Fibroblast of villous mesenchyme (primary cell): ENCODE data around the gene ZFYVE21. TPM values are rescaled to one million over a fixed set of nuclear protein-coding genes. Genes with fewer than 3 reads are reported as not detected.

Source experiments
- DNase-seq: peaks from one replicate; pipeline ENCODE4 v3.0.0-alpha.2; 2010; ENCODE audit warnings: low read depth
- H3K4me3 ChIP-seq: 2 replicates; pipeline ENCODE4 v1.5.1; 2011; ENCODE audit warnings: low read depth, mild to moderate bottlenecking, low read length
- total RNA-seq: library from RNA; depleted of rRNA; stranded (reverse); fragments of >200 nt; gene quantifications from 2 replicates; pipeline ENCODE4 v1.2.3, GENCODE V29; 2012
- TF ChIP-seq, protein P1 (sequence below): IDR thresholded peaks from 2 replicates; pipeline ENCODE4 v1.5.1; 2012; ENCODE audit warnings: low read depth, mild to moderate bottlenecking, low read length; ENCODE audit not compliant: insufficient read depth

ZFYVE21 gene
- total RNA-seq, 1 donor = 53.5 TPM

DNA sequence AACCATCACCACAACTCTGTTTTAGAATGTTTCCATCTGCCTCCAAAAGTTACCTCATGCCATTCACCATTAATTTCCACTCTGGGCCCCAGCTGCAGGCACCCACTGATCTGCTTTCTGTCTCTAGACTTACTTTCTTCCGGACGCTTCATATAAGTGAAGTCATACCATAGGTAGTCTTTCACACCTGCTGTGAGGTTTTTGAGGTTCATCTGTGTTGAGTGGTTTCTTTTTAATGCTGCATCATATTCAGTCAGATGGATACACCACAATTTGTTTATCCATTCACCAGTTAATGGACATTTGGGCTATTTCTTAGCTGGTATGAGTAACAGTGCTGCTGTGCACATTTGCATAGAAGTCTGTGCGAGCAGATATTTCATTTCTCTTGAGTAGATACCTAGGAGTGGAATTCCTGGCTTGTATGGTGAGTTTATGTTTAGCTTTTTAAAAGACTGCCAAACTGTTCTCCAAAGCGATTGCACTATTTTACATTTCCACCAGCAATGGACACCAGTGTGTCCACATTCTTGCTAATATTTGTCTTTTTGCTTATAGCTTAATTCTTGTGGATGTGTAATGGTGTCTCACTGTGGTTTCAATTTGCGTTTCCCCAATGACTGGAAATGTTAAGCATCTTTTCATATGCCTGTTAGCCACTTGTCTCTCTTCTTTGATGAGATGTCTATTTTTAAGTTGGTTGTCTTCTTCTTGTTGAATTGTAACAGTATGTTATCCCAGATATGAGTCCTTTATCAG lies 48.3 kb downstream of the ZFYVE21 start:
- no peak overlapping the region for H3K4me3 ChIP-seq
- DNase-seq = no peak
- TF ChIP-seq, protein P1, sequence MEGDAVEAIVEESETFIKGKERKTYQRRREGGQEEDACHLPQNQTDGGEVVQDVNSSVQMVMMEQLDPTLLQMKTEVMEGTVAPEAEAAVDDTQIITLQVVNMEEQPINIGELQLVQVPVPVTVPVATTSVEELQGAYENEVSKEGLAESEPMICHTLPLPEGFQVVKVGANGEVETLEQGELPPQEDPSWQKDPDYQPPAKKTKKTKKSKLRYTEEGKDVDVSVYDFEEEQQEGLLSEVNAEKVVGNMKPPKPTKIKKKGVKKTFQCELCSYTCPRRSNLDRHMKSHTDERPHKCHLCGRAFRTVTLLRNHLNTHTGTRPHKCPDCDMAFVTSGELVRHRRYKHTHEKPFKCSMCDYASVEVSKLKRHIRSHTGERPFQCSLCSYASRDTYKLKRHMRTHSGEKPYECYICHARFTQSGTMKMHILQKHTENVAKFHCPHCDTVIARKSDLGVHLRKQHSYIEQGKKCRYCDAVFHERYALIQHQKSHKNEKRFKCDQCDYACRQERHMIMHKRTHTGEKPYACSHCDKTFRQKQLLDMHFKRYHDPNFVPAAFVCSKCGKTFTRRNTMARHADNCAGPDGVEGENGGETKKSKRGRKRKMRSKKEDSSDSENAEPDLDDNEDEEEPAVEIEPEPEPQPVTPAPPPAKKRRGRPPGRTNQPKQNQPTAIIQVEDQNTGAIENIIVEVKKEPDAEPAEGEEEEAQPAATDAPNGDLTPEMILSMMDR = no peak

DNA sequence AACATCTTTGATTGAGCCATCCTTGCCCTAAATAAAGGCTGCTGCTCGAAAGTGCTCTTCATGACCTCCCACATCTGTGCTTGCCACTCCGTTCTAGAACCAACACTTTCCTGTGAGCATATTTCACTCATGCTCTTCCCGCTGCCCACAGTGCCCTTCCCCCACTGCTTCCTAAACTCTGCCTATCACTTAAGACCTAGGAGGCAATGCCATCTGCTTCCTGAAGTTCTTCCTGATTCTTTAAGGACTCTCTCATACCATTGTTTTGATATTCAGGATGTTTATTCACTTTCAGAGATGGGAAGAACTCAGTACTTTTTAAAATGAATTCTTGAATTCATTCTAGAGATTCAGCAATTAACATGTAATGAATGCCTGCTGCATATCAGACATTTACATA lies 49.9 kb downstream of the ZFYVE21 start:
- TF ChIP-seq, protein P1 = no peak
- DNase-seq = no peak
- H3K4me3 ChIP-seq = no peak overlapping the region

DNA sequence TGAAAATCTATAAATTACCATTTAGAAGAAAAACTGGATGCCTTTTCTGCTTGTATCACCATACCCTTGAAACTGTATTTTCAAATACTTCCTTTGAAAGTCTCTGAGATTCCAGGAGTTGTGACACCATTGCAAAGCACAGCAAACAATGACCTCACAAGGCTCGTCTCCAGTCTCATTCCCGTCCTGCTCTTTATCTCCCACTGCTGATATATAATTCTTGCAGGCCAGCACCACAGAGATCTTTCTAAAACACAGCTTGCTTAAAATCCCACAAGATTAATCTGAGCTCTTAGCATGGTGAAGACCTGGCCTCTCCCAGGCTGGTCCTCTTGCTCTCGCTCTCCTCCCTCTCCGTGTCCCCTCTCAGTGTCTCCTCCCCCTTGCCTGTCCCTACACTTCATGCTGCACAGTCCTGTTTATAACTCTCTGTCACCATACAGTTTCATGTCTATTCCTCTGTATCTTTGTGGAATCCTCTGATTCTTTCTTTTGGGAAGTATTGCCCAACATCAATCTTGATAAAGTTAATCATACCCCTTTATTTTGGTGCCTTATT lies 51.8 kb downstream of the ZFYVE21 start:
- no peak overlapping the region for H3K4me3 ChIP-seq
- TF ChIP-seq, protein P1 = no peak
- DNase-seq = peak; percentile 32

DNA sequence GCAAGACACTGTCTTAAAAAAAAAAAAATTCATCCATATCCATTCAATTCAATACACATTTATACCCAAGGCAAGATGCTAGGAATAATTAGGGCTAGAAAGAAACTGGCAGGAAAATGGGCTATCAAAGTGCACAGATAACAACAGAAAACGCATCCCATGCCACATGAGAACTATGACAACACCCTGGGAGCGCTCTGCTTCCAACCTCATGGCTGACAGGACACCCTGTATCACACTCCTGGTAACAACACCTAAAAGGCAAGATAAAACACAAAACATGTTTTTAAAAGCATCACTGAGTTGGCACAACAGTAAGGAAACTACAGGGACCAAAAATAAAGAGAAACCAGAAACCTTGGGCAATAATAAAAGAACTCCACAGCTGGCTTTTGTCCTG lies 54.9 kb downstream of the ZFYVE21 start:
- TF ChIP-seq, protein P1 = no peak
- DNase-seq = no peak
- H3K4me3 ChIP-seq = no peak overlapping the region

GRCh38 chr14:103770902-103771301 lies 55.3 kb downstream of the ZFYVE21 start:
- TF ChIP-seq, protein P1 = no peak
- H3K4me3 ChIP-seq = no peak overlapping the region
- no peak for DNase-seq

DNA sequence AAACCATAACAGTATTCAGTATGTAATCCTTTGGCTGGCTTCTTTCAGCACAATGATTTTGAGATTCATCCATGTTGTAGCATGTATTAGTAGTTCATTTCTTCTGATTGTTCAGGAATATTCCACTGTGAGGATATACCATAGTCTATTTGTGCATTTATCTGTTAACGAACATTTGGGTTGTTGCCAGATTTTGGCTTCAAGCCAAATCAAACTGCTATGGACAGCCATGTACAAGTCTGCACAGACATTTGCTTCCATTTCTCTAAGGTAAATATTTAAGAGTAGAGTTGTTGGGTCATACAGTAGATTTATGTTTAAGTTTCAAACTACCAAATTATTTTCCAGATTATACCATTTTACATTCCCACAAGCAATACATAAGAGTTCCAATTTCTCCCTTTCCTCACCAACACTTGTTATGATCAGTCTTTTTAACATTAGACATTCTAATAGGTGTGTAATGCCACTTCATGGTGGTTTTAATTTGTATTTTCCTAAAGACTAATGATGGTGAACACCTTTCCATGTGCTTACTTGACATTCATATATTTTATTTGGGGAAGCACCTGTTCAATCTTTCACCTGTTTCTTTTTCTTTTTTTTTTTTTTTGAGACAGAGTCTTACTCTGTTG lies 56.6 kb downstream of the ZFYVE21 start:
- DNase-seq = no peak
- TF ChIP-seq, protein P1 = no peak
- H3K4me3 ChIP-seq = no peak overlapping the region

DNA sequence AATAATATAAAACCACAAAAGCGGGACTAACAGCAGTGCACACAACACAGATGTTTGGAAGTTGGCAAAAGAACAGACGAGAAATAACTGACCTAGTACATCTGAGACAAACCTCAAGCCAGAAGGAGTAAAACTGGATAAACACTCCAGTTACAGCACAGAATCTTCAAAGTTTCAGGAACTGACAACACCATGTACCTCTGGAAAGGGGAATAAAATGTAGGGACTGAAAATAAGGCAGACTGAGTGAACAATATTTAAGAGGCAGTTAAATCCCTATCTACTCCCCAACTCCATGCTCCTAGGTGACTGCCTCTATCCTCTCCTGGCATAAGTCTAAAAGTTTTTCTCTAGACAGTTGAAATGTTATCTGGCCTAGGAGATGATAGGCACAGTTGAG lies 57.9 kb downstream of the ZFYVE21 start:
- TF ChIP-seq, protein P1 = no peak
- no peak for DNase-seq
- H3K4me3 ChIP-seq = no peak overlapping the region
